ENCODE data around the gene CALML3. TPM values are rescaled to one million over a fixed set of nuclear protein-coding genes. Genes with fewer than 3 reads are reported as not detected.

Gene CALML3
- total and polyA plus RNA-seq, 2 donors (not counting 1 experiment from before 2014, with no cell fraction given) = not detected

GRCh38 chr10:5523796-5524574 is 776 bp upstream of the CALML3 start:
- Histone ChIP-seq H3K27ac (ENCODE audit: low read length in 2 of 2) (no peak overlapping the region), H3K4me1 (ENCODE audit: control insufficient read depth in 2 of 2, insufficient read depth in 2 of 2, low read length in 2 of 2) (no peaks in the 10 kb centered on the region), H3K9me3 (ENCODE audit: control extremely low read depth in 1 of 3, control insufficient read depth in 2 of 3, insufficient read depth in 1 of 3, low read length in 2 of 3) (no peaks in the 10 kb centered on the region), H2AFZ (ENCODE audit: insufficient read depth, low read depth, low read length, poor library complexity, severe bottlenecking) (no peak overlapping the region), H3K9ac (ENCODE audit: low read length) (no peak overlapping the region), H3K36me3 (replicated peaks in 1 of 2; ENCODE audit: control extremely low read depth in 1 of 2, control insufficient read depth in 1 of 2, extremely low read depth in 1 of 2, insufficient read depth in 2 of 2, low read length in 1 of 2) (no peaks in the 10 kb centered on the region), H3K4me2 (replicated peaks; ENCODE audit: low read depth, low read length, poor library complexity, severe bottlenecking) (no peak overlapping the region), H3K4me3 (ENCODE audit: control extremely low read depth in 1 of 5, extremely low read depth in 1 of 5, insufficient read depth in 1 of 5, low read depth in 2 of 5, low read length in 4 of 5) (no peak overlapping the region), H3K27me3 (replicated peaks in 1 of 4; ENCODE audit: control extremely low read depth in 1 of 4, control insufficient read depth in 3 of 4, insufficient read depth in 4 of 4, low read length in 3 of 4) (no peaks in the 10 kb centered on the region), H3K79me2 (ENCODE audit: control insufficient read depth, insufficient read depth, low read length) (no peaks in the 10 kb centered on the region), H4K20me1 (ENCODE audit: control insufficient read depth, insufficient read depth, low read length, poor library complexity, severe bottlenecking) (no peaks in the 10 kb centered on the region)
- WGBS (ENCODE audit: insufficient coverage) = 74% methylated on average over 5 of the region's 11 CpGs
- ATAC-seq (ENCODE audit: low read depth) (no peak), DNase-seq (no peak)
- H3K9me3 Mint-ChIP-seq (ENCODE audit: insufficient read depth) = no peaks in the 10 kb centered on the region
- ChIA-PET POLR2A (no interaction called here), CTCF (interaction anchor here (0.5 kb wide), 1 partner anchor 15 kb away, joined by 3 read pairs; no protein-coding TSS in a partner anchor)
- no peak overlapping the region for H3K4me3 Mint-ChIP-seq
- H3K27ac Mint-ChIP-seq = no peak overlapping the region
- intact Hi-C loops (cut with micrococcal nuclease) = no loop called here
- no peaks in the 10 kb centered on the region for H3K4me1 Mint-ChIP-seq
- H3K27me3 Mint-ChIP-seq = peaks cover 10% of the 10 kb centered on the region
- TF ChIP-seq CTCF (IDR thresholded peaks at IDR 0.05) (no peak), EZH2 (IDR thresholded peaks at IDR 0.05; ENCODE audit: borderline replicate concordance, insufficient read depth, low read depth, low read length, poor library complexity, severe bottlenecking) (no peak)

- WGBS (ENCODE audit: insufficient coverage) = 90% methylated on average over 33 of the region's 34 CpGs
- ATAC-seq (ENCODE audit: low read depth) (no peak), DNase-seq (no peak)
- no peak overlapping the region for H3K27ac ChIP-seq (ENCODE audit: low read length in 2 of 2)
- no peaks in the 10 kb centered on the region for H3K36me3 ChIP-seq (replicated peaks in 1 of 2; ENCODE audit: control extremely low read depth in 1 of 2, control insufficient read depth in 1 of 2, extremely low read depth in 1 of 2, insufficient read depth in 2 of 2, low read length in 1 of 2)
- no peak overlapping the region for H3K9ac ChIP-seq (ENCODE audit: low read length)
- no peaks in the 10 kb centered on the region for H3K9me3 ChIP-seq (ENCODE audit: control extremely low read depth in 1 of 3, control insufficient read depth in 2 of 3, insufficient read depth in 1 of 3, low read length in 2 of 3)
- H3K4me3 ChIP-seq (ENCODE audit: control extremely low read depth in 1 of 5, extremely low read depth in 1 of 5, insufficient read depth in 1 of 5, low read depth in 2 of 5, low read length in 4 of 5) = no peak overlapping the region
- no peak overlapping the region for H2AFZ ChIP-seq (ENCODE audit: insufficient read depth, low read depth, low read length, poor library complexity, severe bottlenecking)
- ChIA-PET CTCF (no interaction called here), POLR2A (no interaction called here)
- H4K20me1 ChIP-seq (ENCODE audit: control insufficient read depth, insufficient read depth, low read length, poor library complexity, severe bottlenecking) = no peaks in the 10 kb centered on the region
- Mint-ChIP-seq H3K4me3 (no peak overlapping the region), H3K27ac (no peak overlapping the region), H3K9me3 (ENCODE audit: insufficient read depth) (no peaks in the 10 kb centered on the region), H3K27me3 (peaks cover 8% of the 10 kb centered on the region), H3K4me1 (no peaks in the 10 kb centered on the region)
- H3K4me1 ChIP-seq (ENCODE audit: control insufficient read depth in 2 of 2, insufficient read depth in 2 of 2, low read length in 2 of 2) = no peaks in the 10 kb centered on the region
- H3K79me2 ChIP-seq (ENCODE audit: control insufficient read depth, insufficient read depth, low read length) = no peaks in the 10 kb centered on the region
- no peak overlapping the region for H3K4me2 ChIP-seq (replicated peaks; ENCODE audit: low read depth, low read length, poor library complexity, severe bottlenecking)
- H3K27me3 ChIP-seq (replicated peaks in 1 of 4; ENCODE audit: control extremely low read depth in 1 of 4, control insufficient read depth in 3 of 4, insufficient read depth in 4 of 4, low read length in 3 of 4) = no peaks in the 10 kb centered on the region
- intact Hi-C loops (cut with micrococcal nuclease) = no loop called here
- TF ChIP-seq CTCF (IDR thresholded peaks at IDR 0.05) (no peak), EZH2 (IDR thresholded peaks at IDR 0.05; ENCODE audit: borderline replicate concordance, insufficient read depth, low read depth, low read length, poor library complexity, severe bottlenecking) (no peak)
Measured at GRCh38 chr10:5525561-5526341, 990 bp downstream of the CALML3 start.

Measured in B cell (primary cell).